Mucosa of descending colon (tissue), 3 donors: Measurements from ENCODE around the gene ADAMTSL1. TPM values are rescaled to one million over a fixed set of nuclear protein-coding genes. Genes with fewer than 3 reads are reported as not detected.
A peak's percentile ranks its signal among the peaks of the same experiment; 100 is the strongest.

Experiments
- ATAC-seq: fragments of 200-7000 bp; cut with Tn5 transposase; one replicate; pipeline ENCODE4 v1.9.1; 2020; ENCODE audit warnings: mild to moderate bottlenecking, moderate library complexity
- DNase-seq, 3 donors: peaks; one replicate each; pipeline ENCODE4 v3.0.0-alpha.2; 2020
- H3K36me3 ChIP-seq: fragments of 200-600 bp; one replicate; pipeline ENCODE4 v1.8.0; 2021; ENCODE audit warnings: low read depth, mild to moderate bottlenecking
- H3K4me1 ChIP-seq: fragments of 200-600 bp; one replicate; pipeline ENCODE4 v1.8.0; 2021; ENCODE audit warnings: low read depth, mild to moderate bottlenecking
- H3K4me3 ChIP-seq: fragments of 200-600 bp; one replicate; pipeline ENCODE4 v1.8.0; 2021; ENCODE audit warnings: mild to moderate bottlenecking
- H3K9me3 ChIP-seq: fragments of 200-600 bp; one replicate; pipeline ENCODE4 v1.8.0; 2021; ENCODE audit warnings: mild to moderate bottlenecking
- CTCF ChIP-seq: fragments of 200-600 bp; IDR thresholded peaks from one replicate; pipeline ENCODE4 v1.8.0; 2022; ENCODE audit warnings: antibody characterized with exemption, mild to moderate bottlenecking
- intact Hi-C, 2 donors: fragments of 100-400 bp; cut with DNase I in 1 of 2; cut with micrococcal nuclease in 1 of 2; formaldehyde crosslinking; loops; one replicate each; pipeline versions ENCODE4 v1.11.0 to v1.11.1; 2022; cut with DNase I, micrococcal nuclease
- total RNA-seq, 3 donors: library from RNA; stranded (reverse); fragmentation: NEBNext Ultra II Directional in 2 of 3; extraction: Animal tissue kit (Norgen Biotek cat#: 25700) in 2 of 3; gene quantifications; one replicate each; pipeline versions ENCODE4 v1.2.1 to v1.2.4, GENCODE V29; 2021 to 2023
- donor health status: DM: no; HTN: no; CAD: no; lungs with moderate emphysema.
- donor health status: DM: no; HTN: no; CAD: no.
- donor health status: DM: no; HTN: yes; CAD: no.

The ADAMTSL1 gene
- total RNA-seq, 3 donors from 2014 or later: 10.1 to 32.1 (median 22.6) TPM

- Histone ChIP-seq H3K36me3 (no peaks in the 10 kb centered on the region), H3K4me1 (no peaks in the 10 kb centered on the region), H3K9me3 (no peaks in the 10 kb centered on the region), H3K4me3 (no peak overlapping the region)
- ATAC-seq: peak; percentile 25
- TF ChIP-seq CTCF: no peak
- DNase-seq: no peak
- intact Hi-C loops: no loop called here
These were observed 274.3 kb downstream of the ADAMTSL1 start for GRCh38 chr9:18748251-18748701.

GRCh38 chr9:18749711-18750110 is 275.8 kb downstream of the ADAMTSL1 start:
- intact Hi-C loops: no loop called here
- ATAC-seq: no peak
- Histone ChIP-seq H3K4me3 (no peak overlapping the region), H3K9me3 (no peaks in the 10 kb centered on the region), H3K4me1 (no peaks in the 10 kb centered on the region), H3K36me3 (no peaks in the 10 kb centered on the region)
- DNase-seq: no peak
- TF ChIP-seq CTCF: no peak

GRCh38 chr9:18753904-18754303 is 280.0 kb downstream of the ADAMTSL1 start:
- no peak for DNase-seq
- ATAC-seq: no peak
- intact Hi-C loops: no loop called here

GRCh38 chr9:18754537-18754936 is 280.6 kb downstream of the ADAMTSL1 start:
- TF ChIP-seq CTCF: no peak
- Histone ChIP-seq H3K36me3 (no peaks in the 10 kb centered on the region), H3K9me3 (no peaks in the 10 kb centered on the region), H3K4me3 (no peak overlapping the region), H3K4me1 (no peaks in the 10 kb centered on the region)
- ATAC-seq: no peak
- DNase-seq: no peak
- intact Hi-C loops: no loop called here

More at GRCh38 chr9:18753904-18754303, 280.0 kb downstream of the ADAMTSL1 start:
- no peak overlapping the region for H3K4me3 ChIP-seq
- no peaks in the 10 kb centered on the region for H3K9me3 ChIP-seq
- no peaks in the 10 kb centered on the region for H3K36me3 ChIP-seq
- no peak for TF ChIP-seq CTCF
- no peaks in the 10 kb centered on the region for H3K4me1 ChIP-seq

GRCh38 chr9:18755263-18755662 is 281.3 kb downstream of the ADAMTSL1 start:
- no peak for ATAC-seq
- no peak overlapping the region for H3K4me3 ChIP-seq
- DNase-seq: no peak
- no peak for TF ChIP-seq CTCF
- no peaks in the 10 kb centered on the region for H3K36me3 ChIP-seq
- intact Hi-C loops: no loop called here
- H3K9me3 ChIP-seq: no peaks in the 10 kb centered on the region
- no peaks in the 10 kb centered on the region for H3K4me1 ChIP-seq

GRCh38 chr9:18756712-18757125 is 282.8 kb downstream of the ADAMTSL1 start:
- ATAC-seq (no peak), DNase-seq (no peak)
- intact Hi-C loops: no loop called here
- Histone ChIP-seq H3K9me3 (no peaks in the 10 kb centered on the region), H3K4me3 (no peak overlapping the region), H3K36me3 (no peaks in the 10 kb centered on the region), H3K4me1 (no peaks in the 10 kb centered on the region)
- TF ChIP-seq CTCF: no peak
